NCI-H2081 treated with DMSO at 0.1 percent for 48 hours (cell line): ENCODE measurements around the gene PYGO1.
"Not testable (repeated sequence)": the region's sequence is repeated elsewhere in the genome, so short reads cannot be mapped to it uniquely, and the experiment has no call there.

Experiments
- DNase-seq: peaks from one replicate; lab custom pipeline; 2025; lab: John Stamatoyannopoulos, UW

PYGO1 gene, protein sequence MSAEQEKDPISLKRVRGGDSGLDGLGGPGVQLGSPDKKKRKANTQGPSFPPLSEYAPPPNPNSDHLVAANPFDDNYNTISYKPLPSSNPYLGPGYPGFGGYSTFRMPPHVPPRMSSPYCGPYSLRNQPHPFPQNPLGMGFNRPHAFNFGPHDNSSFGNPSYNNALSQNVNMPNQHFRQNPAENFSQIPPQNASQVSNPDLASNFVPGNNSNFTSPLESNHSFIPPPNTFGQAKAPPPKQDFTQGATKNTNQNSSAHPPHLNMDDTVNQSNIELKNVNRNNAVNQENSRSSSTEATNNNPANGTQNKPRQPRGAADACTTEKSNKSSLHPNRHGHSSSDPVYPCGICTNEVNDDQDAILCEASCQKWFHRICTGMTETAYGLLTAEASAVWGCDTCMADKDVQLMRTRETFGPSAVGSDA

GRCh38 chr15:55588070-55588814 lies at the start of gene PYGO1:
PYGO1 (minus strand) TSS chr15:55588345; CDS start chr15:55587883, 462 bp downstream.
- DNase-seq: no peak

DNA sequence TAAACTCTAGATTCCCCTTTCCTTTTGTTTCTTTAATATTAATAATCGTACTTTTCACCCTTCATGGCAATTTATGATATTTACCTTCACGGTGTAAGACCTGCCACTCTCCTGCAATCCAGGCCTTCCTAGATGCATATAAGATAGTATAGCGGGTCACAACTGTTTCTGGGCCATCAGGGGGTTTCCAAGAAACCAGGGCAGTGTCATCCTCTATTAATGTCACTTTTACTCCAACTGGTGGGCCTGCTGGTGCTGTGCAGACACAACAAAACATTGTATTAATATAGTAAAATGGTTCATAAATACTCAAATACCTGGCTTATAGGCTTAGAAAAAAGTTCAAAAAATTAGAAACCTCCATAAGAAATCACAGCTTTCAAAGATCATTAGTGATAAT lies 48.9 kb upstream of the PYGO1 start:
- no peak for DNase-seq

- no peak for DNase-seq
Observed at GRCh38 chr15:55633731-55634130, 45.6 kb upstream of the PYGO1 start.

- no peak for DNase-seq
Observed at GRCh38 chr15:55632434-55632833, 44.3 kb upstream of the PYGO1 start.

- no peak for DNase-seq
Observed at GRCh38 chr15:55630858-55631257, 42.7 kb upstream of the PYGO1 start.

GRCh38 chr15:55628369-55628730 lies 40.2 kb upstream of the PYGO1 start:
- no peak for DNase-seq

DNA sequence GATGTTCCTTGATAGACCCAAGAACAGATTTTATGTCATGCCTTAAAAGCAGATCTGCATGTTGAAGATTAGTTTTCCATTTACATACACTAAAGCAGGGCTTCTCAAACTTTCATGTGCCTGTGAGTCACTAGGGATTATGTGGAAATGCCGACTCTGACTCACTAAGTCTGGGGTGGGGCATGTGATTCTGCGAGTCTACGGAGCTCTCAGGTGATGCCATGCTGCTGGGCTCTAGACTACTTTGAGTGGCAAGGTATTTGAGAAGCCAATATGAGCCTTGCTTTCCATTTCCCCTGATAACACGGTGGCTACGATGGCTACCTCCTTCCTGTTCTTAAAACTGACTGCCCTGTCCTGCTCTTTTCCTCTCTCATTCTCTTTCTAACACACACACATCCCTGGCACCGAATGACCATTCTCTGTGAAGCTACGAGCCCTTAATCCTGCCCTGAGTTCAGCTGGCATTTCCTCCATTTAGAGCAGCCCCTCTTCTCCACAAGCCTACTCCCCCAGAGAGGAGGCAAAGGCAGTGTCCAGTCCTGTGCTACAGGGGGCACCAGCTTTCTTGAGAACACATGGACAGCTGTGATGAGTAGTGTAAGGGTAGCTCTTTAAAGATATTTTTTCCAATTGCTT lies 39.7 kb upstream of the PYGO1 start:
- no peak for DNase-seq

DNA sequence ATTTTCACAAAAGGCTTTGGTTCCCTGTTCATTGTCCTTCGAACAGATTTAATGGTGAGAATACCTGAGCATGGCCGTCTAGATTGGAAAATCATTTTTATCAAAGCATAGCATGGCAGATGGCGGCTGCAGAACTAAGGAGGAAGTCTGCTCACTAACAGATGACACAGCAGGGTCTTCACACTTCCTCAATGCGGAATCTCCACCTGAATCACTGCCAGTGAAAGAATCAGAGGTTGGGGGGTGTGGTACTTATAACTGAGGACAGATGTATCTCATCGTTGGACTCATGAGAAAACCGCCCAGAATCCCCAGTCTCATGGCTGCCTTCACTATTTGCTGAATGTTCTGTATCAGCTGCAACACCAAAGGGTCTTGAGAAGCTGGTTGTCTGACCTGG lies 31.6 kb upstream of the PYGO1 start:
- no peak for DNase-seq

DNA sequence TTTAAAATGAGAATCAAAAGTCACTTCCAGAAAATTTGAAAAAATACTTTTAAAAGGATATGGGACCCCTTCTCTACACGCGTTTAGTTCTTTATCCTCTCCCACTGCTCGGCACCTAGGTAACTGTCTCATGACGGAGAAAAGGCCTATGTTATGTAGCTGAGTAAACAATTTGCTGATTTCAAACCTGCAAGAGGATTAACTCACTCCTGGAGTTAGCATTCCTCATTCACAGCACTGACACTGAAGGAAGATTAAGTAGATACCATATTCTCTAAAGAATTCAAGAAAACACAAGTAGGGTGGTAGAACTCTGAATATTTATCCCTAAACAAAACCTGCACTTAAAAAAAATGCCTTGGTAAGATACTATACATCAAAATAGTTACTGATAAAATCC lies 30.2 kb upstream of the PYGO1 start:
- DNase-seq: no peak

GRCh38 chr15:55615445-55615844 lies 27.3 kb upstream of the PYGO1 start:
- no peak for DNase-seq

DNA sequence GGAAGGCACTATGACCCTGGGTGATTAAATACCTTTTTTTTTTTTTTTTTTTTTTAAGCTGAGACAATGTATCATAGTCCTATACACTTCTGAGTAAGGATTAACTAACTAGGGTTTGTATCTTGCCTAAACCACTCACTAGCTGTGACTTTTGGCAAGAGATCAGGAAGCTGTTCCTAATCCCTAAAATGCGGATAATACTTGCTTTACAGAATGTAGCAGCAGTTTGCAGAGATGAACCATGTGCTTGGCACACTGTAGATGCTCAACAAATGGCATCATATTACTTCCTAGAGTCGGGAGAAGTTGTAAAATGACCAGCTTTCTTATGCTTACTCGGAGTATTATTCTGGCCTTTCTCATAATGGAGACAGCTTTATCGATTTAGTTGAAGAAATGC lies 25.6 kb upstream of the PYGO1 start:
- no peak for DNase-seq

- no peak for DNase-seq
Observed at GRCh38 chr15:55606214-55606613, 18.1 kb upstream of the PYGO1 start.

GRCh38 chr15:55601374-55601773 lies 13.2 kb upstream of the PYGO1 start:
- no peak for DNase-seq

- no peak for DNase-seq
Observed at GRCh38 chr15:55599439-55599838, 11.3 kb upstream of the PYGO1 start.

DNA sequence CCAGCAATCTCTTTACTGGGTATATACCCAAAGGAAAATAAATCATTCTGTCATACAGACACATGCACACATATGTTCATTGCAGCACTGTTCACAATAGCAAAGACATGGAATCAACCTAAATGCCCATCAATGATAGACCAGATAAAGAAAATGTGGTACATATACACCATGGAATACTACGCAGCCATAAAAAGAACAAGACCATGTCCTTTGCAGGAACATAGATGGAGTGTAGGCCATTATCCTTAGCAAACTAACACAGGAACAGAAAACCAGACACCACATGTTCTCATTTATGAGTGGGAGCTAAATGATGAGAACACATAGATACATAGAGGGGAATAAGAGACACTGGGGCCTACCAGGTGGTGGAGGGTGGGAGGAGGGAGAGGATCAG lies 4.9 kb upstream of the PYGO1 start:
- DNase-seq: not testable (repeated sequence)

DNA sequence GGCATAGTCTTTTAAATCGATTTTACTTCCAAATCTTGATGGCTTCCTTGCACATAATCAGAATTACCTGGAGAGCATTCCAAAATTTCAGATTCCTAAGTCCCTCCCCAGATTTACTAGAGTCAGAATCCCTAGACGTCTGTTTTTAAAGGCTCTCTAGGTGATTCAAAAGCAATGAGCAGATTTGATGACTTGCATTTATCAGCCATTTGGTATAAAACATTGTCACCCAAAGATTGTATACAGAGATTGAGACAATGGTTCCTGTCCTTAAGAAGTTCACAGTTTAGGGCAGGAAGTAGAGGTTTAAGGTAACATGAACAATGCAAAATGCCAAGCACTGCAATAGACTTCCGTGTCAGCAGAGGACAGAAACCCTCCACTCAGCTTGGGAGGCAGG lies 2.6 kb upstream of the PYGO1 start:
- DNase-seq: no peak

GRCh38 chr15:55589287-55589686 lies 1.1 kb upstream of the PYGO1 start:
- DNase-seq: no peak

DNA sequence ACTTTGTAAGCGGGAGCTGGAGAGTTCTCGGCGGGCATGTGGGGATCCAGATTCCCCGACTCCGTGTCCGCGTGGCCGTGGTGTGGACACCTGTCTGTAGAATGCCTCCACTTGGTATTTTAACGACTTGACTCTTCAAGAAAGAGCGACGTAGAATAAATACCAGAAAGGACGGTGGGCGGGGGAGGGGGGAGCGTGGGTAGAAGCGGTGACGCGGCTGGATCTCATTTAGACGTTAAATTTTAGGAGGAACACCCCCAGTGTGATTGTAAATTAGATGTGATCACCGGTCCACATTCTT lies 620 bp upstream of the PYGO1 start:
- no peak for DNase-seq

GRCh38 chr15:55587321-55588069 lies 650 bp downstream of the PYGO1 start:
- DNase-seq: no peak

DNA sequence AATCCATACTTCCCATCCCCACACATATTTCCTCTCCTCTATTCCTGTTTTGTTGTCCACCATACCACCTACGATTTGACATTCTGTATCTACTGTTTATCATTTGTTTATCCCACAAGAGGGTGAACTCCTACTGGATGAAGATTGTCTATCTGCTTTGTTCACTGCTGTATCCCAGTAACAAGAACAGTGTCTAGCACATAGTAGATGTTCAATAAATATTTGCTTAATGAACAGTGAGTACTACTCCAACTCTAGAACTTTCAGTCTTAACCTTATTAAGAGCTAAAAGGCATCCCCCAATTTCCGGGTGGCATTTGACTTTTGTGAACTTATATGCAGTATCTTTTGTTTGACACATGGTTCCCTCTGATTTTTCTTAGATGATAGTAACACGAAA lies 1.3 kb downstream of the PYGO1 start:
- DNase-seq: no peak

DNA sequence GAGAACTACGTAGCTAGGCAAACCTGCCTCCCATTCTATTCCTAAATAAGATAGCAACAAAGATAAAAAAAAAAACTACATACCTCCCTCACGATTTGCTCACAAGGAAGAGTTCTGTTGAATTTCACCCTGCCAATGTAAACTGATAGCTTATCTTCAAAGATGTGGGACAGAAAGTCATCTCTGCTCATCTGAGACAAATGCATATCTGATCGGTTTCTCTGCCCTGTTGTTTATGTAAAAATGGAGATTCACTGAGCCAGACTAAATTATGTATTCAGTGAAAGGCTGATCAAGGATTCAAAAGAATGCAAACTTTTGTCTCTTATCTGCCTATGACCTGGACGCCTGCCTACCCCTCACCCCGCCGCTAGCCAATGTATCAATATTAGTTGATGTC lies 11.2 kb downstream of the PYGO1 start:
- DNase-seq: no peak

DNA sequence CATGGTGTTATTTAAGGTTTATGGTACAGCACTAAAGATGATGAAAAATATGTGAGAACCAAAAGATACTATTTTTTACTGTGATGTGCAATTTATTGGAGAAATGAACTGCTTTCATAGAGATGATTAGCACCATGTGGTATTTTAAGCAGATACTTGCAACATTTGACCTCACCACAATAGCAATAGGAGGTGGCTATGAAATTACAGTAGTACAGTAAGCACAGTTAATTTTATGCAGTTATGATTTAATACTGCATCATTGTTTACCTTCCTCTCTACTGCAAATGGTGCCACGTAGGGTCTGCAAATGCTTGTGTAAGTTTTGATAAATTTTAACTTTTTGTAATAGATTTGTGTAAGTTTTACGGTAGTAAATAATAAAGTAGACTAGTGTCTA lies 14.0 kb downstream of the PYGO1 start:
- DNase-seq: no peak

DNA sequence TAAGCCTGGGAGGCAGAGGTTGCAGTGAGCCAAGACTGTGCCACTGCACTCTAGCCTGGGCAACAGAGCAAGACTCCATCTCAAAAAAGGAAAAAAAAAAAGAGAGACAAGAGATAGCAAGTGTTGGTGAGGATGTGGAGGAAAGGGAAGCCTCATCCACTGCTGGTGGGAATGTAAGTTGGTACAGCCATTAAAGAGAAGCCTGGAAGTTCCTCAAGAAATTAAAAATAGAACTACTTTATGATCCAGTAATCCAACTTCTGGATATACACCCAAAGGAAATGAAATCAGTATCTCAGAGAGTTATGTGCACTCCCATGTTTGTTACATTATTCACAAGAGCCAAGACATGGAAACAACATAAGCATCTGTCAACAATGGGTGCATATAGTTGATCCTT lies 14.9 kb downstream of the PYGO1 start:
- no peak for DNase-seq
